ENCODE data around the gene GRID1.

GRCh38 chr10:86182150-86182549 is 184.4 kb downstream of the GRID1 start:
- TF ChIP-seq GATA3 (IDR thresholded peaks at IDR 0.05; ENCODE audit: low read depth, low read length) (no peak), GATA2 (IDR thresholded peaks at IDR 0.05; ENCODE audit: low read depth, low read length) (0 out of 2 replicates have a peak, but pooled peaks have one; percentile 29)

Measured in SH-SY5Y (cell line).